Type B pancreatic cell (in vitro differentiated cells): ENCODE measurements around the gene DHRS7B. TPM values are rescaled to one million over a fixed set of nuclear protein-coding genes. Genes with fewer than 3 reads are reported as not detected.

Source experiments
- DNase-seq: peaks from one replicate; pipeline ENCODE4 v3.0.0; 2021; ENCODE audit warnings: mixed read lengths; ENCODE audit not compliant: unreplicated experiment; ENCODE audit errors: extremely low spot score
- H3K27ac Mint-ChIP-seq: 2 replicates; pipeline ENCODE4 v1.8.0; 2021; ENCODE audit warnings: mild to moderate bottlenecking, mixed read lengths
- H3K27me3 Mint-ChIP-seq: 2 replicates; pipeline ENCODE4 v1.8.0; 2021; ENCODE audit warnings: mixed read lengths
- H3K36me3 Mint-ChIP-seq: 2 replicates; pipeline ENCODE4 v1.8.0; 2021; ENCODE audit warnings: mixed read lengths
- H3K4me1 Mint-ChIP-seq: one replicate; pipeline ENCODE4 v1.8.0; 2021; ENCODE audit warnings: mixed read lengths; ENCODE audit not compliant: unreplicated experiment
- H3K4me3 Mint-ChIP-seq: 2 replicates; pipeline ENCODE4 v1.8.0; 2021; ENCODE audit warnings: mild to moderate bottlenecking, mixed read lengths
- H3K9me3 Mint-ChIP-seq: 2 replicates; pipeline ENCODE4 v1.8.0; 2021; ENCODE audit warnings: mixed read lengths
- total RNA-seq: library from RNA; stranded (reverse); gene quantifications from 2 replicates; pipeline ENCODE4 v1.2.1, GENCODE V29; 2021; ENCODE audit warnings: low replicate concordance
- TF ChIP-seq, protein P1 (sequence below): fragments of 200-600 bp; sonication (generic); conservative IDR thresholded peaks from 2 replicates; pipeline ENCODE4 v1.5.0; 2021; ENCODE audit warnings: antibody characterized with exemption, mild to moderate bottlenecking

DHRS7B gene
- total RNA-seq, 1 donor from 2014 or later: 17.5 TPM

DNA sequence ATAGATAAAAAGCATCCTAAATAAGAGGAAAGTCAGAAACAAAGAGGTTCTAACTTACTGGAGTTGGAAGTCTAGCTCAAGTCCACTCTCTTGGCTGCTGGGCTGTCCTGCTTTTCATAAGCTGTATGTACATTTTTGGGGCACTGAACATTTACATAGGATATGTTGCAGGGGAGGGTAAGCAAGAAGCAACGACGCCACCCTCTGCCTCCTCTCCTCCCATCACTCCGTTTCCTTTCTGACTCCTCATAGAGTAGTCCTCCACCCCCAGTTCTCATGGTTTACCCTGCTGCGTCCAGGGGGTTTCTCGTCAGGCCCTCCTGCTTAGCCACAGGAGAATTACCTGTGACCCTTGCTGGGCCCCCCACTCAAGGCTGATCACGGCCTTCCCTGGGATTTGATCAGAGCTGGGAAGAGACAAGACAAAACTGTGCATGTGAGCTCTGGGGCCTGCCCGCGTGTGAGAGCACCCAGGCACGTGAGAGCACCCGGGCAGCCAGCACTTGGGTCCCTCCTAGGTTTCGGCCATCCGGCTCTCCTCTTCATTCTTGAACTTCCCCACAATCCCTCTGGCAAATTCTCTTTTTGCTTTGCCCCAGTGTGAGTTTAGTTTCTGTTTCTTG is 50.1 kb downstream of the DHRS7B start:
- TF ChIP-seq, protein P1, sequence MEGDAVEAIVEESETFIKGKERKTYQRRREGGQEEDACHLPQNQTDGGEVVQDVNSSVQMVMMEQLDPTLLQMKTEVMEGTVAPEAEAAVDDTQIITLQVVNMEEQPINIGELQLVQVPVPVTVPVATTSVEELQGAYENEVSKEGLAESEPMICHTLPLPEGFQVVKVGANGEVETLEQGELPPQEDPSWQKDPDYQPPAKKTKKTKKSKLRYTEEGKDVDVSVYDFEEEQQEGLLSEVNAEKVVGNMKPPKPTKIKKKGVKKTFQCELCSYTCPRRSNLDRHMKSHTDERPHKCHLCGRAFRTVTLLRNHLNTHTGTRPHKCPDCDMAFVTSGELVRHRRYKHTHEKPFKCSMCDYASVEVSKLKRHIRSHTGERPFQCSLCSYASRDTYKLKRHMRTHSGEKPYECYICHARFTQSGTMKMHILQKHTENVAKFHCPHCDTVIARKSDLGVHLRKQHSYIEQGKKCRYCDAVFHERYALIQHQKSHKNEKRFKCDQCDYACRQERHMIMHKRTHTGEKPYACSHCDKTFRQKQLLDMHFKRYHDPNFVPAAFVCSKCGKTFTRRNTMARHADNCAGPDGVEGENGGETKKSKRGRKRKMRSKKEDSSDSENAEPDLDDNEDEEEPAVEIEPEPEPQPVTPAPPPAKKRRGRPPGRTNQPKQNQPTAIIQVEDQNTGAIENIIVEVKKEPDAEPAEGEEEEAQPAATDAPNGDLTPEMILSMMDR: no peak
- H3K4me1 Mint-ChIP-seq: no peaks in the 10 kb centered on the region
- no peak for DNase-seq
- H3K4me3 Mint-ChIP-seq: no peak overlapping the region
- H3K27ac Mint-ChIP-seq: no peak overlapping the region
- H3K9me3 Mint-ChIP-seq: no peaks in the 10 kb centered on the region
- peaks cover 5% of the 10 kb centered on the region for H3K36me3 Mint-ChIP-seq
- H3K27me3 Mint-ChIP-seq: no peaks in the 10 kb centered on the region

- Mint-ChIP-seq H3K36me3 (peaks cover 5% of the 10 kb centered on the region), H3K4me1 (no peaks in the 10 kb centered on the region), H3K9me3 (no peaks in the 10 kb centered on the region), H3K27me3 (no peaks in the 10 kb centered on the region), H3K4me3 (no peak overlapping the region), H3K27ac (no peak overlapping the region)
- DNase-seq: no peak
- TF ChIP-seq, protein P1: no peak
Observed at GRCh38 chr17:21177401-21177800, 50.6 kb downstream of the DHRS7B start.

DNA sequence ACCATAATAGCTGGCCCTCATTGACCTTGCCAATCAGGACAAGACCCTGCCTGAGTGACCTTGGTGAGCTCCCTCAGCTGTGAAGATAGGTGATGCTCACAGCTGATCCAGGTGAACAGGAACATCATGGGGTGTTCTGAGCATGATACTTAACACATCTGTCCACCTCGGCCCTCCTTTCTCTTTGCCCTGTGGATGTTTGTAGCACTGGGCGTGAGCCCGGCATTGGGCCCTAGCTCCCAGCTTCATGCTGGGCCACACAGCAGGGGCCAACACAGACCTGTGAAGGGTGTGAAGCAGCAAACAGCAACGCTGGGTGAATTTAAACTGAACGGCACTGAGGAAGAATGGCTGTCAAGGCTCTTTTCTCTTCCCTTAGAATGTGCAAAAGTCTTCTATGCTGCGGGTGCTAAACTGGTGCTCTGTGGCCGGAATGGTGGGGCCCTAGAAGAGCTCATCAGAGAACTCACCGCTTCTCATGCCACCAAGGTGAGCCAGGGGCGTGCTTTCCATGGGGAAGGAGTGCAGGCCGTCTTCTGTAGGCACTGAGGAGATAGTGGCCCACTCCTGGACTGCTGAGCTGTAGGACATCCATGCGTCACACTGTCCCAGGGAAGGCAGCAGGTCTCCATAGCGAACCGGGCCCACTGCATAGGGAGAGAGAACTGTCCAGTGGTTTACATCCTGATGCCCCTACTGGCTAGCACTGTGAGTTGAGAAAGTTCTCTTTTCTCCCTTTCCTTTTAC is 51.3 kb downstream of the DHRS7B start:
- TF ChIP-seq, protein P1: no peak
- no peak for DNase-seq
- H3K27ac Mint-ChIP-seq: no peak overlapping the region
- H3K36me3 Mint-ChIP-seq: peaks cover 4% of the 10 kb centered on the region
- no peaks in the 10 kb centered on the region for H3K27me3 Mint-ChIP-seq
- H3K4me1 Mint-ChIP-seq: no peaks in the 10 kb centered on the region
- H3K9me3 Mint-ChIP-seq: no peaks in the 10 kb centered on the region
- no peak overlapping the region for H3K4me3 Mint-ChIP-seq

GRCh38 chr17:21183468-21183867 is 56.7 kb downstream of the DHRS7B start:
- Mint-ChIP-seq H3K9me3 (no peaks in the 10 kb centered on the region), H3K36me3 (peaks cover 18% of the 10 kb centered on the region), H3K4me1 (no peaks in the 10 kb centered on the region), H3K4me3 (no peak overlapping the region), H3K27ac (no peak overlapping the region), H3K27me3 (no peaks in the 10 kb centered on the region)
- TF ChIP-seq, protein P1: no peak
- no peak for DNase-seq

- Mint-ChIP-seq H3K27ac (no peak overlapping the region), H3K36me3 (peaks cover 18% of the 10 kb centered on the region), H3K4me1 (no peaks in the 10 kb centered on the region), H3K27me3 (no peaks in the 10 kb centered on the region), H3K4me3 (no peak overlapping the region), H3K9me3 (no peaks in the 10 kb centered on the region)
- DNase-seq: no peak
- TF ChIP-seq, protein P1: no peak
Observed at GRCh38 chr17:21184570-21184969, 57.8 kb downstream of the DHRS7B start.
